GM18511 (cell line): Measurements from ENCODE around the gene LRRC3.

Source experiments
- ATAC-seq: cut with Tn5 transposase; IDR thresholded peaks from one replicate; pipeline ENCODE4 v1.9.1; 2021; ENCODE audit warnings: mild to moderate bottlenecking, moderate library complexity; ENCODE audit not compliant: unreplicated experiment

Gene LRRC3

GRCh38 chr21:44438531-44439210 is 16.6 kb upstream of the LRRC3 start:
- no peak for ATAC-seq

- ATAC-seq, result no peak
Observed at GRCh38 chr21:44439211-44439600, 16.1 kb upstream of the LRRC3 start.

- ATAC-seq, result no peak
Observed at GRCh38 chr21:44440241-44441040, 14.9 kb upstream of the LRRC3 start.

- ATAC-seq, result no peak
Observed at GRCh38 chr21:44441041-44441400, 14.3 kb upstream of the LRRC3 start.

- no peak for ATAC-seq
Observed at GRCh38 chr21:44441581-44442265, 13.6 kb upstream of the LRRC3 start.

GRCh38 chr21:44442266-44443125 is 12.8 kb upstream of the LRRC3 start:
- ATAC-seq, result no peak

GRCh38 chr21:44443291-44443890 is 11.9 kb upstream of the LRRC3 start:
- ATAC-seq, result no peak

GRCh38 chr21:44443891-44444285 is 11.4 kb upstream of the LRRC3 start:
- ATAC-seq, result no peak

- no peak for ATAC-seq
Observed at GRCh38 chr21:44444286-44444931, 10.9 kb upstream of the LRRC3 start.

- no peak for ATAC-seq
Observed at GRCh38 chr21:44445145-44445812, 10.0 kb upstream of the LRRC3 start.

GRCh38 chr21:44448651-44449131 is 6.6 kb upstream of the LRRC3 start:
- ATAC-seq, result no peak

- no peak for ATAC-seq
Observed at GRCh38 chr21:44449473-44450363, 5.6 kb upstream of the LRRC3 start.

GRCh38 chr21:44450402-44450801 is 4.9 kb upstream of the LRRC3 start:
- no peak for ATAC-seq

GRCh38 chr21:44450999-44451398 is 4.3 kb upstream of the LRRC3 start:
- no peak for ATAC-seq

- no peak for ATAC-seq
Observed at GRCh38 chr21:44453120-44453519, 2.2 kb upstream of the LRRC3 start.

- no peak for ATAC-seq
Observed at GRCh38 chr21:44454058-44454457, 1.3 kb upstream of the LRRC3 start.

- ATAC-seq, result peak; percentile 41
Observed at GRCh38 chr21:44455524-44456213, 359 bp downstream of the LRRC3 start.
